RWPE1 (cell line): ENCODE measurements around the gene KIF4A.
A peak's percentile ranks its signal among the peaks of the same experiment; 100 is the strongest.

ENCODE experiments used
- CTCF ChIA-PET: fragments of 350-600 bp; sonication (Branson Sonifier 250); formaldehyde crosslinking; extraction: SDS; loops from one replicate; lab custom pipeline; 2021; lab: Yijun Ruan, JAX
- POLR2A ChIA-PET: fragments of 400-600 bp; formaldehyde crosslinking; extraction: SDS; loops from one replicate; lab custom pipeline; 2020; ENCODE audit warnings: antibody characterized with exemption; ENCODE audit not compliant: low non-redundant PET; lab: Yijun Ruan, JAX
- DNase-seq: peaks from one replicate; pipeline ENCODE4 v3.0.0; 2012; ENCODE audit warnings: low spot score
- H3K27ac ChIP-seq: fragments of 450-650 bp; 2 replicates; pipeline ENCODE4 v1.5.1; 2017
- TF ChIP-seq, protein P1 (sequence below): fragments of 450-650 bp; conservative IDR thresholded peaks from 2 replicates; pipeline ENCODE4 v1.5.1; 2017; ENCODE audit warnings: low read depth, mild to moderate bottlenecking

Gene KIF4A

GRCh38 chrX:70252491-70252890 is 37.4 kb upstream of the KIF4A start:
- H3K27ac ChIP-seq = no peak overlapping the region
- ChIA-PET POLR2A (no interaction called here), CTCF (no interaction called here)
- TF ChIP-seq, protein P1, sequence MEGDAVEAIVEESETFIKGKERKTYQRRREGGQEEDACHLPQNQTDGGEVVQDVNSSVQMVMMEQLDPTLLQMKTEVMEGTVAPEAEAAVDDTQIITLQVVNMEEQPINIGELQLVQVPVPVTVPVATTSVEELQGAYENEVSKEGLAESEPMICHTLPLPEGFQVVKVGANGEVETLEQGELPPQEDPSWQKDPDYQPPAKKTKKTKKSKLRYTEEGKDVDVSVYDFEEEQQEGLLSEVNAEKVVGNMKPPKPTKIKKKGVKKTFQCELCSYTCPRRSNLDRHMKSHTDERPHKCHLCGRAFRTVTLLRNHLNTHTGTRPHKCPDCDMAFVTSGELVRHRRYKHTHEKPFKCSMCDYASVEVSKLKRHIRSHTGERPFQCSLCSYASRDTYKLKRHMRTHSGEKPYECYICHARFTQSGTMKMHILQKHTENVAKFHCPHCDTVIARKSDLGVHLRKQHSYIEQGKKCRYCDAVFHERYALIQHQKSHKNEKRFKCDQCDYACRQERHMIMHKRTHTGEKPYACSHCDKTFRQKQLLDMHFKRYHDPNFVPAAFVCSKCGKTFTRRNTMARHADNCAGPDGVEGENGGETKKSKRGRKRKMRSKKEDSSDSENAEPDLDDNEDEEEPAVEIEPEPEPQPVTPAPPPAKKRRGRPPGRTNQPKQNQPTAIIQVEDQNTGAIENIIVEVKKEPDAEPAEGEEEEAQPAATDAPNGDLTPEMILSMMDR = no peak
- no peak for DNase-seq

- CTCF ChIA-PET = no interaction called here
- no peak overlapping the region for H3K27ac ChIP-seq
Observed at GRCh38 chrX:70253377-70254062, 36.4 kb upstream of the KIF4A start.

GRCh38 chrX:70254063-70254400 is 35.9 kb upstream of the KIF4A start:
- POLR2A ChIA-PET = no interaction called here
- DNase-seq = no peak

More at GRCh38 chrX:70253377-70254062, 36.4 kb upstream of the KIF4A start:
- DNase-seq = peak; percentile 61
- POLR2A ChIA-PET = no interaction called here
- TF ChIP-seq, protein P1 = no peak

GRCh38 chrX:70254909-70255308 is 35.0 kb upstream of the KIF4A start:
- ChIA-PET POLR2A (no interaction called here), CTCF (no interaction called here)
- TF ChIP-seq, protein P1 = no peak
- H3K27ac ChIP-seq = no peak overlapping the region
- DNase-seq = no peak

More at GRCh38 chrX:70254063-70254400, 35.9 kb upstream of the KIF4A start:
- TF ChIP-seq, protein P1 = no peak
- CTCF ChIA-PET = no interaction called here
- no peak overlapping the region for H3K27ac ChIP-seq

DNA sequence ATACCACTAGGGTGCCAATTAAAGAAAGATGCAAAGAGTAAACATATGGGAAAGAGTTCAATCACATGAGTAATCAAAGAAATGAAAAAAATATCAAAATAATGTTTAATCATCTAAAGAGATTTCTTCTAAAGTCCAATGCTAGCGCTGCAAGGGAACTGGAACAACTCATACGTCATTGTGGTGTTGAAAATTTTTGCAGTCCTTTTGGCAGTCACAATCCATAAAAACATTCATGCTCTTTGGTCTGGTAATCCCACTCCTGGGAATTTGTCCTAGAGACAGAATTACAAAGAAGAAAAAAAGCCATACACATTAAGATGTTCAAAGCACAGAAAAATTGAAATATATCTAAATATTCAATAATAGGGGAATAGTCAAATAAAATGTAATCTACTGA is 34.5 kb upstream of the KIF4A start:
- ChIA-PET CTCF (no interaction called here), POLR2A (no interaction called here)
- no peak overlapping the region for H3K27ac ChIP-seq
- TF ChIP-seq, protein P1 = no peak
- no peak for DNase-seq

DNA sequence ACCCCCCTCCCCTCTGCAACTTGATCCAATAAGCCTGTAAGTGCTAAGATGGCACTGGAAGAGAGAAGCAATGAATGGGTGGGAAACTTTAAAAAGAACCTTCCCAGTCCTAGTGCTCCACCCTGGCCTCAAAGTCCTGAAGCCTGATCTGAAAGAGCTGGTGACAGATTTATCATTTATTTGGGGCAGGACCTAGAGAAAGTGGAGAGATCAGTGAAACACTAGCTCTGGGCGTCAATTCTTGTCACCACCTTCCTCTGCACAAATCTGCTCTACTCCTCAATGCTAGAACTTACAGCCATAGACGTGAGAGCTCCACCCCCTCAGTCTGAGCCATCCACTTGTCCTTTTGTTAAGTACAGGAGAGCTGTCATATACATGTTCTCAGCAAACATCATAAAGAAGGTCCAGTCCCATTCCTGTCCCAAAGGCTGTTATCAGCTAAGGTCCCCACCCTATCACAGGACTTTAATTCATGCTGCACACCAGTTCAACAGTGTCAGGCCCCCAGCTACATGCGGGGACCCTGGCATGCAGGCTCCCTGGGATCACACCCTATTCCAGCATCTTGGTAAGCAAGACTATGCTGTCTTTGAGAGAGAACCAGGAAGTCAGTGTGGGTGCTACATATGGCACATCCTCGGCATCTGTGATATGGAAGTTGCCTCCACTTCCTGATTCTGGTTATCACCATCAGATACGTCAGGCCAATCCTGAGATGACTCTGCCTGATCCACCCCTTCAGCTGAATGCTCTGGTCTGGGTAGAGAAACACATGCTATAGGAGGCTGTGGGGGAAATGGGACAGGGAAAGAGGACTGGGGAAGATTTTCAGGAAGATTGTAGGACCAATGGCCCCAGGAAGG is 32.2 kb upstream of the KIF4A start:
- no peak for DNase-seq
- TF ChIP-seq, protein P1 = no peak
- POLR2A ChIA-PET = no interaction called here
- CTCF ChIA-PET = no interaction called here
- H3K27ac ChIP-seq = no peak overlapping the region
